ENCODE results near the gene MKLN1. TPM values are rescaled to one million over a fixed set of nuclear protein-coding genes. Genes with fewer than 3 reads are reported as not detected.

MKLN1 gene
- polyA plus RNA-seq, 1 donor from 2014 or later: 15.9 TPM

GRCh38 chr7:131497454-131497853, 169.8 kb downstream of the MKLN1 start:
- H2AFZ ChIP-seq (ENCODE audit: low read depth, low read length): no peak overlapping the region
- no peaks in the 10 kb centered on the region for H3K9me3 ChIP-seq (ENCODE audit: low read length)
- no peaks in the 10 kb centered on the region for H3K36me3 ChIP-seq (ENCODE audit: insufficient read depth, low read length)
- no peak overlapping the region for H3K4me2 ChIP-seq (ENCODE audit: low read length)
- H4K20me1 ChIP-seq (ENCODE audit: insufficient read depth): no peaks in the 10 kb centered on the region
- no peak overlapping the region for H3K4me3 ChIP-seq (ENCODE audit: low read length)
- H3F3A ChIP-seq (ENCODE audit: insufficient read depth, low read length, poor library complexity, severe bottlenecking): no peaks in the 10 kb centered on the region
- no peak overlapping the region for H3K9ac ChIP-seq (ENCODE audit: low read length)
- H3K27me3 ChIP-seq (ENCODE audit: insufficient read depth, low read depth, low read length): no peaks in the 10 kb centered on the region
- TF ChIP-seq MXI1 (conservative IDR thresholded peaks at IDR 0.05; ENCODE audit: poor library complexity, severe bottlenecking): no peak
- TF ChIP-seq, protein P1, sequence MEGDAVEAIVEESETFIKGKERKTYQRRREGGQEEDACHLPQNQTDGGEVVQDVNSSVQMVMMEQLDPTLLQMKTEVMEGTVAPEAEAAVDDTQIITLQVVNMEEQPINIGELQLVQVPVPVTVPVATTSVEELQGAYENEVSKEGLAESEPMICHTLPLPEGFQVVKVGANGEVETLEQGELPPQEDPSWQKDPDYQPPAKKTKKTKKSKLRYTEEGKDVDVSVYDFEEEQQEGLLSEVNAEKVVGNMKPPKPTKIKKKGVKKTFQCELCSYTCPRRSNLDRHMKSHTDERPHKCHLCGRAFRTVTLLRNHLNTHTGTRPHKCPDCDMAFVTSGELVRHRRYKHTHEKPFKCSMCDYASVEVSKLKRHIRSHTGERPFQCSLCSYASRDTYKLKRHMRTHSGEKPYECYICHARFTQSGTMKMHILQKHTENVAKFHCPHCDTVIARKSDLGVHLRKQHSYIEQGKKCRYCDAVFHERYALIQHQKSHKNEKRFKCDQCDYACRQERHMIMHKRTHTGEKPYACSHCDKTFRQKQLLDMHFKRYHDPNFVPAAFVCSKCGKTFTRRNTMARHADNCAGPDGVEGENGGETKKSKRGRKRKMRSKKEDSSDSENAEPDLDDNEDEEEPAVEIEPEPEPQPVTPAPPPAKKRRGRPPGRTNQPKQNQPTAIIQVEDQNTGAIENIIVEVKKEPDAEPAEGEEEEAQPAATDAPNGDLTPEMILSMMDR (IDR thresholded peaks at IDR 0.05; ENCODE audit: poor library complexity, severe bottlenecking): no peak
- TF ChIP-seq POLR2AphosphoS5 (IDR thresholded peaks at IDR 0.05): no peak
- TF ChIP-seq, protein P2, sequence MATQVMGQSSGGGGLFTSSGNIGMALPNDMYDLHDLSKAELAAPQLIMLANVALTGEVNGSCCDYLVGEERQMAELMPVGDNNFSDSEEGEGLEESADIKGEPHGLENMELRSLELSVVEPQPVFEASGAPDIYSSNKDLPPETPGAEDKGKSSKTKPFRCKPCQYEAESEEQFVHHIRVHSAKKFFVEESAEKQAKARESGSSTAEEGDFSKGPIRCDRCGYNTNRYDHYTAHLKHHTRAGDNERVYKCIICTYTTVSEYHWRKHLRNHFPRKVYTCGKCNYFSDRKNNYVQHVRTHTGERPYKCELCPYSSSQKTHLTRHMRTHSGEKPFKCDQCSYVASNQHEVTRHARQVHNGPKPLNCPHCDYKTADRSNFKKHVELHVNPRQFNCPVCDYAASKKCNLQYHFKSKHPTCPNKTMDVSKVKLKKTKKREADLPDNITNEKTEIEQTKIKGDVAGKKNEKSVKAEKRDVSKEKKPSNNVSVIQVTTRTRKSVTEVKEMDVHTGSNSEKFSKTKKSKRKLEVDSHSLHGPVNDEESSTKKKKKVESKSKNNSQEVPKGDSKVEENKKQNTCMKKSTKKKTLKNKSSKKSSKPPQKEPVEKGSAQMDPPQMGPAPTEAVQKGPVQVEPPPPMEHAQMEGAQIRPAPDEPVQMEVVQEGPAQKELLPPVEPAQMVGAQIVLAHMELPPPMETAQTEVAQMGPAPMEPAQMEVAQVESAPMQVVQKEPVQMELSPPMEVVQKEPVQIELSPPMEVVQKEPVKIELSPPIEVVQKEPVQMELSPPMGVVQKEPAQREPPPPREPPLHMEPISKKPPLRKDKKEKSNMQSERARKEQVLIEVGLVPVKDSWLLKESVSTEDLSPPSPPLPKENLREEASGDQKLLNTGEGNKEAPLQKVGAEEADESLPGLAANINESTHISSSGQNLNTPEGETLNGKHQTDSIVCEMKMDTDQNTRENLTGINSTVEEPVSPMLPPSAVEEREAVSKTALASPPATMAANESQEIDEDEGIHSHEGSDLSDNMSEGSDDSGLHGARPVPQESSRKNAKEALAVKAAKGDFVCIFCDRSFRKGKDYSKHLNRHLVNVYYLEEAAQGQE (IDR thresholded peaks at IDR 0.05; ENCODE audit: borderline replicate concordance): no peak
- no peak for TF ChIP-seq EP300 (conservative IDR thresholded peaks at IDR 0.05; ENCODE audit: poor library complexity, severe bottlenecking)
- TF ChIP-seq EZH2 (IDR thresholded peaks at IDR 0.05; ENCODE audit: borderline replicate concordance, insufficient read depth, low read length, poor library complexity, severe bottlenecking): no peak
- TF ChIP-seq TAF1 (IDR thresholded peaks at IDR 0.05; ENCODE audit: low read depth): no peak
- TF ChIP-seq RAD21 (conservative IDR thresholded peaks at IDR 0.05): no peak
- TF ChIP-seq SMC3 (conservative IDR thresholded peaks at IDR 0.05; ENCODE audit: poor library complexity): no peak
- H3K9me2 ChIP-seq (ENCODE audit: insufficient read depth, low read length): no peaks in the 10 kb centered on the region
- no peaks in the 10 kb centered on the region for H3K79me2 ChIP-seq (replicated peaks; ENCODE audit: insufficient read depth, low read length)
- no peak overlapping the region for H3K27ac ChIP-seq (ENCODE audit: low read length)

DNA sequence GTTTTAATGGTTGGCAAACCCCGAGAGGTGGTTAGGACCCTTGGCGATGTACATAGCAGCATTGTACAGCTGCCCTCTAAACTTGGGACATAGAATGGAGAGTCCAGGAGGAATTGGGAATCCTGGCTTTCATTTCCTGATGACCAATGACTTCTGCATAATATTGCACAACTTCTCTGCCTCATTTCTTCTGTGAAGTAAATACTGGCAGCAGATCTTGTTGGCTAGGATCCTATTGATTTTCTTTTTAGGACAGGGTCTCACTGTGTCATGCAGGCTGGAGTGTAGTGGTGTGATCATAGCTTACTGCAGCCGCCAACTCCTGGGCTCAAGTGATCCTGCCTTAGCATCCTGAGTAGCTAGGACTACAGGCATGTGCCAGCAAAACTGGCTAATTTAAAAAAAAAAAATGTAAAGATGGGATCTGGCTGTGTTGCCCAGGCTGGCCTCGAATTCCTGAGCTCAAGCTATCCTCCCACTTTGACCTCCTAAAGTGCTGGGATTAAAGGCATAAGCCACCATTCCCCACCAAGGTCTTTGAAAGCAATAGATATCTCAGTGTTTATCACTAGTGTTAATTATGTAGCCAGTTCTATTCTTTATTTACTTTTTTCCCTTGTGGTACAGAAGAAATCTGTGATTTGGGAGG, 170.7 kb downstream of the MKLN1 start:
- Histone ChIP-seq H3K9me3 (ENCODE audit: low read length) (no peaks in the 10 kb centered on the region), H3K9me2 (ENCODE audit: insufficient read depth, low read length) (no peaks in the 10 kb centered on the region), H3K9ac (ENCODE audit: low read length) (no peak overlapping the region), H3K4me3 (ENCODE audit: low read length) (no peak overlapping the region), H2AFZ (ENCODE audit: low read depth, low read length) (no peak overlapping the region), H3K79me2 (replicated peaks; ENCODE audit: insufficient read depth, low read length) (no peaks in the 10 kb centered on the region), H3K27me3 (ENCODE audit: insufficient read depth, low read depth, low read length) (no peaks in the 10 kb centered on the region), H3F3A (ENCODE audit: insufficient read depth, low read length, poor library complexity, severe bottlenecking) (no peaks in the 10 kb centered on the region), H3K27ac (ENCODE audit: low read length) (no peak overlapping the region), H3K4me2 (ENCODE audit: low read length) (no peak overlapping the region), H3K36me3 (ENCODE audit: insufficient read depth, low read length) (no peaks in the 10 kb centered on the region), H4K20me1 (ENCODE audit: insufficient read depth) (no peaks in the 10 kb centered on the region)
- TF ChIP-seq, protein P2 (IDR thresholded peaks at IDR 0.05; ENCODE audit: borderline replicate concordance): no peak
- TF ChIP-seq TAF1 (IDR thresholded peaks at IDR 0.05; ENCODE audit: low read depth) (no peak), RAD21 (conservative IDR thresholded peaks at IDR 0.05) (no peak), EP300 (conservative IDR thresholded peaks at IDR 0.05; ENCODE audit: poor library complexity, severe bottlenecking) (no peak), POLR2AphosphoS5 (IDR thresholded peaks at IDR 0.05) (no peak), EZH2 (IDR thresholded peaks at IDR 0.05; ENCODE audit: borderline replicate concordance, insufficient read depth, low read length, poor library complexity, severe bottlenecking) (no peak), SMC3 (conservative IDR thresholded peaks at IDR 0.05; ENCODE audit: poor library complexity) (no peak), MXI1 (conservative IDR thresholded peaks at IDR 0.05; ENCODE audit: poor library complexity, severe bottlenecking) (no peak)
- TF ChIP-seq, protein P1 (IDR thresholded peaks at IDR 0.05; ENCODE audit: poor library complexity, severe bottlenecking): no peak
